Renal pelvis (tissue), 3 donors: ENCODE results near the gene DOCK1. TPM values are rescaled to one million over a fixed set of nuclear protein-coding genes. Genes with fewer than 3 reads are reported as not detected.

Experiments used
- polyA plus RNA-seq, 3 donors: library from polyadenylated mRNA; unstranded; fragments of 120-200 nt; gene quantifications; one replicate each; pipeline ENCODE4 v1.2.1, GENCODE V29; 2013; ENCODE audit not compliant: insufficient read length in 3 of 3

The DOCK1 gene
- polyA plus RNA-seq, 3 donors, result 61.5 to 65.1 (median 61.9) TPM

Other genes starting within 250 kb of the DOCK1 start
- gene C10orf90, start 234.7 kb upstream of the DOCK1 start, polyA plus RNA-seq, result under 1 TPM; 0.56 to 0.83 (median 0.76) TPM